K562 (cell line): ENCODE results near the gene HYPK. TPM values are rescaled to one million over a fixed set of nuclear protein-coding genes. Genes with fewer than 3 reads are reported as not detected.

ENCODE experiments used
- ATF1 ChIP-seq, 2 experiments: fragments of 450-650 bp in 1 of 2; IDR thresholded peaks; 2 replicates each; pipeline ENCODE4 v1.6.1; 2016; ENCODE audit warnings: missing compliant biosample characterization in 1 of 2, missing genetic modification characterization in 1 of 2
- BCOR ChIP-seq: fragments of 450-650 bp; IDR thresholded peaks from 2 replicates; pipeline ENCODE4 v1.6.1; 2016
- CHCHD3 ChIP-seq: fragments of 250-450 bp; sonication (Bioruptor Pico); IDR thresholded peaks from 2 replicates; pipeline ENCODE4 v2.1.2; 2022; ENCODE audit warnings: mild to moderate bottlenecking
- CHD2 ChIP-seq: IDR thresholded peaks from 2 replicates; pipeline ENCODE4 v1.6.1; 2011; ENCODE audit warnings: low read depth, low read length
- ELF4 ChIP-seq: fragments of 450-650 bp; formaldehyde crosslinking; IDR thresholded peaks from 2 replicates; pipeline ENCODE4 v1.4.0; 2022; ENCODE audit warnings: missing genetic modification characterization
- EP300 ChIP-seq: IDR thresholded peaks from 2 replicates; pipeline ENCODE4 v1.6.1; 2012; ENCODE audit warnings: low read length, improper control_type of control experiment
- HIVEP1 ChIP-seq: fragments of 250-450 bp; sonication (Bioruptor Pico); IDR thresholded peaks from 2 replicates; pipeline ENCODE4 v1.4.0; 2020; ENCODE audit warnings: mild to moderate bottlenecking
- HSF4 ChIP-seq: fragments of 250-450 bp; sonication (Bioruptor Pico); IDR thresholded peaks from 2 replicates; pipeline ENCODE4 v2.1.2; 2022; ENCODE audit warnings: mild to moderate bottlenecking, moderate library complexity, borderline replicate concordance
- ILK ChIP-seq: fragments of 450-650 bp; IDR thresholded peaks from 2 replicates; pipeline ENCODE4 v1.6.1; 2016; ENCODE audit warnings: missing genetic modification characterization, low read depth, mild to moderate bottlenecking, missing compliant biosample characterization, moderate library complexity, borderline replicate concordance
- KAT8 ChIP-seq: fragments of 450-650 bp; IDR thresholded peaks from 2 replicates; pipeline ENCODE4 v1.6.1; 2016; ENCODE audit warnings: low read depth, mild to moderate bottlenecking
- LEF1 ChIP-seq: fragments of 450-650 bp; IDR thresholded peaks from 2 replicates; pipeline ENCODE4 v1.6.1; 2016; ENCODE audit warnings: mild to moderate bottlenecking
- NFATC3 ChIP-seq: fragments of 450-650 bp; IDR thresholded peaks from 2 replicates; pipeline ENCODE4 v1.6.1; 2017; ENCODE audit warnings: mild to moderate bottlenecking
- NUFIP1 ChIP-seq: fragments of 450-650 bp; IDR thresholded peaks from 2 replicates; pipeline ENCODE4 v1.6.1; 2018; ENCODE audit not compliant: partially characterized antibody
- PPARD ChIP-seq: fragments of 250-450 bp; sonication (Bioruptor Pico); IDR thresholded peaks from 2 replicates; pipeline ENCODE4 v1.8.0; 2022; ENCODE audit warnings: inconsistent platforms, mild to moderate bottlenecking, moderate library complexity
- PRMT5 ChIP-seq: sonication (generic); formaldehyde crosslinking; IDR thresholded peaks from 2 replicates; pipeline ENCODE4 v1.5.0; 2020; ENCODE audit warnings: missing genetic modification reagents
- PRPF4 ChIP-seq: fragments of 200-400 bp; formaldehyde crosslinking; IDR thresholded peaks from one replicate; pipeline ENCODE4 v1.6.1; 2017; ENCODE audit warnings: low read length, low read depth, mild to moderate bottlenecking; ENCODE audit not compliant: insufficient read depth, poor library complexity, severe bottlenecking
- RFX7 ChIP-seq: fragments of 250-450 bp; sonication (Bioruptor Pico); IDR thresholded peaks from 2 replicates; pipeline ENCODE4 v1.5.1; 2021; ENCODE audit warnings: mild to moderate bottlenecking
- SPI1 ChIP-seq: IDR thresholded peaks from 2 replicates; pipeline ENCODE4 v1.6.1; 2011; ENCODE audit warnings: low read depth, low read length, control low read depth, borderline replicate concordance
- SRSF1 ChIP-seq: fragments of 200-400 bp; formaldehyde crosslinking; IDR thresholded peaks from 2 replicates; pipeline ENCODE4 v1.6.1; 2017; ENCODE audit warnings: mild to moderate bottlenecking, low read depth, low read length, moderate library complexity
- SRSF3 ChIP-seq: fragments of 200-400 bp; formaldehyde crosslinking; IDR thresholded peaks from 2 replicates; pipeline ENCODE4 v1.6.1; 2016; ENCODE audit warnings: mild to moderate bottlenecking, low read length, moderate library complexity; ENCODE audit not compliant: insufficient read depth
- ZKSCAN1 ChIP-seq: fragments of 150-350 bp; IDR thresholded peaks from 2 replicates; pipeline ENCODE4 v1.6.1; 2016; ENCODE audit warnings: low read depth, low read length
- ZNF830 ChIP-seq: fragments of 250-450 bp; sonication (Bioruptor Pico); IDR thresholded peaks from 2 replicates; pipeline ENCODE4 v1.5.0; 2021; ENCODE audit warnings: mild to moderate bottlenecking
- polyA plus RNA-seq, 8 experiments: library from polyadenylated mRNA; depleted of rRNA in 4 of 8; stranded (reverse) in 5 of 8; unstranded in 3 of 8; fragments of >200 nt; fragmentation: Nextera tagmentation in 2 of 8; fragmentation: Illumina TruSeq in 1 of 8; extraction: Ambion mirVana in 2 of 8; extraction: Trizol in 1 of 8; gene quantifications; 2 replicates each; pipeline versions ENCODE4 v1.2.1 to v1.2.3, GENCODE V29; 2011 to 2014; ENCODE audit warnings: inconsistent platforms in 1 of 8, missing spikeins in 1 of 8
- total RNA-seq, 7 experiments: library from RNA; depleted of rRNA in 6 of 7; stranded (reverse); fragments of >200 nt in 6 of 7; fragmentation: Illumina TruSeq in 2 of 7; extraction: Trizol in 2 of 7; gene quantifications; 2 replicates each; pipeline versions ENCODE4 v1.2.1 to v1.2.3, GENCODE V29; 2011 to 2021; ENCODE audit warnings: low replicate concordance in 1 of 7
- TF ChIP-seq, protein P1 (sequence below): fragments of 250-450 bp; sonication (Bioruptor Pico); IDR thresholded peaks from 2 replicates; pipeline ENCODE4 v1.5.0; 2021; ENCODE audit warnings: mild to moderate bottlenecking, borderline replicate concordance
- TF ChIP-seq, protein P2 (sequence below), 3 experiments: IDR thresholded peaks in 2 of 3; conservative IDR thresholded peaks in 1 of 3; 2 replicates each; pipeline ENCODE4 v1.5.1; 2011 to 2012; ENCODE audit warnings: low read length in 3 of 3, mild to moderate bottlenecking in 3 of 3, control low read depth in 2 of 3, improper control_type of control experiment in 1 of 3, inconsistent platforms in 1 of 3, low read depth in 1 of 3, mixed read lengths in 1 of 3, moderate library complexity in 1 of 3; ENCODE audit not compliant: insufficient read depth in 2 of 3
- TF ChIP-seq, protein P3 (sequence below): fragments of 450-650 bp; formaldehyde crosslinking; conservative IDR thresholded peaks from 2 replicates; pipeline ENCODE4 v1.4.0; 2022; ENCODE audit warnings: mild to moderate bottlenecking, missing genetic modification characterization

The HYPK gene
- total and polyA plus RNA-seq, 9 of the 15 experiments (the other 6 are each of a cell fraction or from before 2014, with no cell fraction given): 7.2 to 28.0 (median 21.1) TPM

DNA sequence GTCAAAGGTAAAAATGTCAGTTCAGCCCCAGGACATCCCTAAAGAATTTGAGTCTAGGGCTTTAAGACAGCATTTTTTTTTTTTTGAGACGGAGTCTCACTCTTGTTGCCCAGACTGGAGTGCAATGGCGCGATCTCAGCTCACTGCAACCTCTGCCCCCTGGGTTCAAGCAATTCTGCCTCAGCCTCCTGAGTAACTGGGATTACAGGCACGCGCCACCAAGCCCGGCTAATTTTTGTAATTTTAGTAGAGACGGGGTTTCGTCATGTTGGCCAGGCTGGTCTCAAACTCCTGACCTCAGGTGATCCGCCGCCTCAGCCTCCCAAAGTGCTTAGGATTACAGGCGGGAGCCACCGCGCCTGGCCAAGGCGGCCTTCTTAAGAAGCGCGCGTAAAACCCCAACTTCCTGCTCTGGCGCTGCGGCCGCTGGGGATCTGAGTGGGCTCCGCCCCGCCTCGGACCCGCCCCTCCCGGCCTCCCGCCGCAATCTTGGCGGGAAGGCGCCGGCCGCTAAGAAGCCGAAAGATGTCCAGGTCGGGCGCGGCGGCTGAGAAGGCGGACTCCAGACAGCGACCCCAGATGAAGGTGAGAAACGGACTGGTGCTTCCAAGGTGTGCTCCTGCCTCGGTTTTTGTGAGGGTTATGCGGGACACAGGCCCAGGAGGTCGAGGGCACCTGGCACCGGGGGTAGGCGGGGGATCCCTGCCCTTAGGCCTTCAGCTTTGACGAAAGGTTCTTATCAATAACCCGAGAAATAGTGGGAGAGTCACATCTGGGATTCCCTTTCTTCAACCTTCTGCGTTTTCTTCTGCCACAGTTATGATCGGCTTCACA, 26.3 kb downstream of the HYPK start, which contains the start of gene WDR76 (continued):
- TF ChIP-seq ZNF830 (no peak), KAT8 (no peak), HIVEP1 (no peak), ILK (no peak), CHCHD3 (no peak), ELF4 (peak; percentile 51; the same call in 1 of the 2 replicates), SPI1 (no peak), NFATC3 (no peak), SRSF1 (no peak), PRMT5 (CRISPR knock-in tag) (no peak), LEF1 (peak; percentile 49; the same call in 1 of the 2 replicates), HSF4 (CRISPR knock-in tag) (no peak), RFX7 (CRISPR knock-in tag) (no peak), PPARD (no peak), EP300 (peak; percentile 12; the same call in 1 of the 2 replicates), ATF1 (CRISPR knock-in tag; IDR thresholded peaks at IDR 0.05) (no peak), ATF1 (tag; IDR thresholded peaks at IDR 0.05) (peak; percentile 27; the same call in 1 of the 2 replicates), SRSF3 (no peak), PRPF4 (no peak), BCOR (peak; percentile 83), NUFIP1 (no peak), CHD2 (no peak), ZKSCAN1 (no peak)
- TF ChIP-seq, protein P1, sequence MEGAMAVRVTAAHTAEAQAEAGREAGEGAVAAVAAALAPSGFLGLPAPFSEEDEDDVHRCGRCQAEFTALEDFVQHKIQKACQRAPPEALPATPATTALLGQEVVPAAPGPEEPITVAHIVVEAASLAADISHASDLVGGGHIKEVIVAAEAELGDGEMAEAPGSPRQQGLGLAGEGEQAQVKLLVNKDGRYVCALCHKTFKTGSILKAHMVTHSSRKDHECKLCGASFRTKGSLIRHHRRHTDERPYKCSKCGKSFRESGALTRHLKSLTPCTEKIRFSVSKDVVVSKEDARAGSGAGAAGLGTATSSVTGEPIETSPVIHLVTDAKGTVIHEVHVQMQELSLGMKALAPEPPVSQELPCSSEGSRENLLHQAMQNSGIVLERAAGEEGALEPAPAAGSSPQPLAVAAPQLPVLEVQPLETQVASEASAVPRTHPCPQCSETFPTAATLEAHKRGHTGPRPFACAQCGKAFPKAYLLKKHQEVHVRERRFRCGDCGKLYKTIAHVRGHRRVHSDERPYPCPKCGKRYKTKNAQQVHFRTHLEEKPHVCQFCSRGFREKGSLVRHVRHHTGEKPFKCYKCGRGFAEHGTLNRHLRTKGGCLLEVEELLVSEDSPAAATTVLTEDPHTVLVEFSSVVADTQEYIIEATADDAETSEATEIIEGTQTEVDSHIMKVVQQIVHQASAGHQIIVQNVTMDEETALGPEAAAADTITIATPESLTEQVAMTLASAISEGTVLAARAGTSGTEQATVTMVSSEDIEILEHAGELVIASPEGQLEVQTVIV: no peak
- TF ChIP-seq, protein P2, sequence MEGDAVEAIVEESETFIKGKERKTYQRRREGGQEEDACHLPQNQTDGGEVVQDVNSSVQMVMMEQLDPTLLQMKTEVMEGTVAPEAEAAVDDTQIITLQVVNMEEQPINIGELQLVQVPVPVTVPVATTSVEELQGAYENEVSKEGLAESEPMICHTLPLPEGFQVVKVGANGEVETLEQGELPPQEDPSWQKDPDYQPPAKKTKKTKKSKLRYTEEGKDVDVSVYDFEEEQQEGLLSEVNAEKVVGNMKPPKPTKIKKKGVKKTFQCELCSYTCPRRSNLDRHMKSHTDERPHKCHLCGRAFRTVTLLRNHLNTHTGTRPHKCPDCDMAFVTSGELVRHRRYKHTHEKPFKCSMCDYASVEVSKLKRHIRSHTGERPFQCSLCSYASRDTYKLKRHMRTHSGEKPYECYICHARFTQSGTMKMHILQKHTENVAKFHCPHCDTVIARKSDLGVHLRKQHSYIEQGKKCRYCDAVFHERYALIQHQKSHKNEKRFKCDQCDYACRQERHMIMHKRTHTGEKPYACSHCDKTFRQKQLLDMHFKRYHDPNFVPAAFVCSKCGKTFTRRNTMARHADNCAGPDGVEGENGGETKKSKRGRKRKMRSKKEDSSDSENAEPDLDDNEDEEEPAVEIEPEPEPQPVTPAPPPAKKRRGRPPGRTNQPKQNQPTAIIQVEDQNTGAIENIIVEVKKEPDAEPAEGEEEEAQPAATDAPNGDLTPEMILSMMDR (IDR thresholded peaks at IDR 0.05 in 2 of 3, conservative IDR thresholded peaks at IDR 0.05 in 1 of 3; ENCODE audit: insufficient read depth in 2 of 3, low read depth in 1 of 3, low read length in 3 of 3): no peak
- TF ChIP-seq, protein P3, sequence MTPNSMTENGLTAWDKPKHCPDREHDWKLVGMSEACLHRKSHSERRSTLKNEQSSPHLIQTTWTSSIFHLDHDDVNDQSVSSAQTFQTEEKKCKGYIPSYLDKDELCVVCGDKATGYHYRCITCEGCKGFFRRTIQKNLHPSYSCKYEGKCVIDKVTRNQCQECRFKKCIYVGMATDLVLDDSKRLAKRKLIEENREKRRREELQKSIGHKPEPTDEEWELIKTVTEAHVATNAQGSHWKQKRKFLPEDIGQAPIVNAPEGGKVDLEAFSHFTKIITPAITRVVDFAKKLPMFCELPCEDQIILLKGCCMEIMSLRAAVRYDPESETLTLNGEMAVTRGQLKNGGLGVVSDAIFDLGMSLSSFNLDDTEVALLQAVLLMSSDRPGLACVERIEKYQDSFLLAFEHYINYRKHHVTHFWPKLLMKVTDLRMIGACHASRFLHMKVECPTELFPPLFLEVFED (CRISPR knock-in tag): no peak
